ENCODE results near the gene HOXD9. TPM values are rescaled to one million over a fixed set of nuclear protein-coding genes. Genes with fewer than 3 reads are reported as not detected.

The HOXD9 gene
- total and polyA plus RNA-seq, 2 of the 8 experiments (the other 6 are each of a cell fraction or from before 2014, with no cell fraction given) = not detected

DNA sequence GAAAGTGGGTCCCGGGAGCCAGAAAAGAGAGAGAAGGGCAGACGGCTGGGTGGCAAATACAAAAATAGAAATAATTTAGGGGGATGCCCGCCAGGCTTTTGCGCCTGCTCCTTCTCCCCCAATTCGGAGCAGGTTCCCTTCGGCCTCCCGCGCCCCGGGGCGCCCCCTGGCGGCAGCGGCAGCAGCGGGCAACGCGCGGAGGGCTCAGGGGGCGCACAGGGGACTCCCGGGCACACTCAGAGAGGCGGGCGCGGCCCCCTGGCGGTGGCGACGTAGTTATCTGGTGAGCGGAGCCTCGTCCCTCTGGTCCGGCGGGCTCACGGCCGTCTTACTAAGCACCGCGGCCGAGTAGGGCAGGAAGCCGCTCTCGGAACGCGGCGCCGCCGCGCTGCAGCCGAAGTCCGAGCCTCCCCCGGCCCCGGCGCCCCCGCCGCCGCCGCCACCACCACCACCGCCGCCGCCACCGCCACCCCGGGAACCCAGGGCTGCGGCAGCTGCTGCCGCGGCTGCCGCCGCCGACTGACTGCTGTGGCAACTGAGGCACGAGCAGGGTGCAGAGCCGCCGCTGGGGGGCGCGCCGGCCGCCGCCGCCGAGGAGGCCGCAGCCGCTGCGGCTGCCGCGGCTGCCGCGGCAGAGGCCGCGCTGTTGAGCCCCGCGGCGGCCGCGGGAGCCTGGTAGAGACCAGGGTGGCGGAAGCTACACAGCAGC lies 42.5 kb upstream of the HOXD9 start (continued):
- TF ChIP-seq TBP (IDR thresholded peaks at IDR 0.05; ENCODE audit: low read depth, low read length) = no peak
- TF ChIP-seq KDM1A (IDR thresholded peaks at IDR 0.05; ENCODE audit: borderline replicate concordance, low read length) = 0 out of 2 replicates have a peak, but pooled peaks have one; percentile 47
- peak; percentile 61 to 78 for TF ChIP-seq RAD21 (IDR thresholded peaks at IDR 0.05 in 1 of 2, conservative IDR thresholded peaks at IDR 0.05 in 1 of 2; ENCODE audit: low read depth in 2 of 2, low read length in 2 of 2)
- TF ChIP-seq CREB1 (IDR thresholded peaks at IDR 0.05) = peak; percentile 66
- TF ChIP-seq SUZ12 (IDR thresholded peaks at IDR 0.05; ENCODE audit: low read length) = no peak; the same call in 1 of the 2 replicates
- TF ChIP-seq, protein P1, sequence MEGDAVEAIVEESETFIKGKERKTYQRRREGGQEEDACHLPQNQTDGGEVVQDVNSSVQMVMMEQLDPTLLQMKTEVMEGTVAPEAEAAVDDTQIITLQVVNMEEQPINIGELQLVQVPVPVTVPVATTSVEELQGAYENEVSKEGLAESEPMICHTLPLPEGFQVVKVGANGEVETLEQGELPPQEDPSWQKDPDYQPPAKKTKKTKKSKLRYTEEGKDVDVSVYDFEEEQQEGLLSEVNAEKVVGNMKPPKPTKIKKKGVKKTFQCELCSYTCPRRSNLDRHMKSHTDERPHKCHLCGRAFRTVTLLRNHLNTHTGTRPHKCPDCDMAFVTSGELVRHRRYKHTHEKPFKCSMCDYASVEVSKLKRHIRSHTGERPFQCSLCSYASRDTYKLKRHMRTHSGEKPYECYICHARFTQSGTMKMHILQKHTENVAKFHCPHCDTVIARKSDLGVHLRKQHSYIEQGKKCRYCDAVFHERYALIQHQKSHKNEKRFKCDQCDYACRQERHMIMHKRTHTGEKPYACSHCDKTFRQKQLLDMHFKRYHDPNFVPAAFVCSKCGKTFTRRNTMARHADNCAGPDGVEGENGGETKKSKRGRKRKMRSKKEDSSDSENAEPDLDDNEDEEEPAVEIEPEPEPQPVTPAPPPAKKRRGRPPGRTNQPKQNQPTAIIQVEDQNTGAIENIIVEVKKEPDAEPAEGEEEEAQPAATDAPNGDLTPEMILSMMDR (IDR thresholded peaks at IDR 0.05; ENCODE audit: control extremely low read depth in 1 of 3, insufficient read depth in 1 of 3, low read depth in 1 of 3, low read length in 3 of 3) = peak in 2 of 3 experiments; percentile 83 to 99; a peak in 3 of 4 replicates
- TF ChIP-seq POU5F1 (IDR thresholded peaks at IDR 0.05; ENCODE audit: low read depth, low read length) = no peak
